Amniotic epithelial cell (primary cell): ENCODE measurements around the gene INHBC.
A peak's percentile ranks its signal among the peaks of the same experiment; 100 is the strongest.
"Not testable (repeated sequence)": the region's sequence is repeated elsewhere in the genome, so short reads cannot be mapped to it uniquely, and the experiment has no call there.

Experiments used
- DNase-seq: peaks from one replicate; pipeline ENCODE4 v3.0.0-alpha.2; 2010; ENCODE audit warnings: low read depth

Gene INHBC

GRCh38 chr12:57487055-57487596, 52.5 kb downstream of the INHBC start:
- no peak for DNase-seq

- peak; percentile 96 for DNase-seq
Measured at GRCh38 chr12:57487597-57488401, 53.2 kb downstream of the INHBC start, which contains the start of gene MARS1. MARS1 (plus strand) TSS chr12:57488068; CDS start chr12:57488091, 23 bp downstream.

GRCh38 chr12:57488402-57489156, 54.0 kb downstream of the INHBC start:
- DNase-seq = no peak

GRCh38 chr12:57489157-57489641, 54.6 kb downstream of the INHBC start:
- DNase-seq = peak; percentile 43

- no peak for DNase-seq
Measured at GRCh38 chr12:57490126-57490525, 55.5 kb downstream of the INHBC start.

GRCh38 chr12:57491393-57492280, 57.1 kb downstream of the INHBC start:
- DNase-seq = no peak

GRCh38 chr12:57495051-57495701, 60.6 kb downstream of the INHBC start:
- not testable (repeated sequence) for DNase-seq

GRCh38 chr12:57496822-57497221, 62.2 kb downstream of the INHBC start:
- no peak for DNase-seq

- DNase-seq = no peak
Measured at GRCh38 chr12:57497223-57498131, 62.9 kb downstream of the INHBC start.

GRCh38 chr12:57498132-57498502, 63.5 kb downstream of the INHBC start:
- no peak for DNase-seq

- DNase-seq = no peak
Measured at GRCh38 chr12:57498571-57498970, 64.0 kb downstream of the INHBC start.

GRCh38 chr12:57500213-57500612, 65.6 kb downstream of the INHBC start:
- DNase-seq = no peak
